HG03378 (cell line): Measurements from ENCODE around the gene ZNF503.

Source experiments
- ATAC-seq: cut with Tn5 transposase; IDR thresholded peaks from one replicate; pipeline ENCODE4 v1.9.1; 2021; ENCODE audit warnings: mild to moderate bottlenecking, moderate library complexity; ENCODE audit not compliant: unreplicated experiment

ZNF503 gene

GRCh38 chr10:75407224-75407712 is 5.7 kb upstream of the ZNF503 start:
- no peak for ATAC-seq

GRCh38 chr10:75406462-75407223 is 5.1 kb upstream of the ZNF503 start:
- no peak for ATAC-seq

- ATAC-seq: no peak
Measured at GRCh38 chr10:75405598-75406461, 4.3 kb upstream of the ZNF503 start.

GRCh38 chr10:75404815-75405597 is 3.4 kb upstream of the ZNF503 start:
- no peak for ATAC-seq

- ATAC-seq: no peak
Measured at GRCh38 chr10:75403939-75404814, 2.6 kb upstream of the ZNF503 start.

GRCh38 chr10:75403144-75403938 is 1.8 kb upstream of the ZNF503 start:
- no peak for ATAC-seq

GRCh38 chr10:75402486-75403143 is 1.1 kb upstream of the ZNF503 start:
- no peak for ATAC-seq

- ATAC-seq: no peak
Measured at GRCh38 chr10:75400771-75401568, 594 bp downstream of the ZNF503 start.

- no peak for ATAC-seq
Measured at GRCh38 chr10:75400163-75400770, 1.3 kb downstream of the ZNF503 start.

- no peak for ATAC-seq
Measured at GRCh38 chr10:75399461-75400162, 2.0 kb downstream of the ZNF503 start.

GRCh38 chr10:75398692-75399460 is 2.7 kb downstream of the ZNF503 start:
- no peak for ATAC-seq

GRCh38 chr10:75398200-75398691 is 3.3 kb downstream of the ZNF503 start:
- no peak for ATAC-seq

- no peak for ATAC-seq
Measured at GRCh38 chr10:75397496-75398199, 3.9 kb downstream of the ZNF503 start.

GRCh38 chr10:75396631-75397495 is 4.7 kb downstream of the ZNF503 start:
- no peak for ATAC-seq
